Vagina (tissue), 2 donors: ENCODE results near the gene HNRNPM.

Experiments
- CTCF ChIP-seq, 3 experiments: fragments of 450-650 bp in 2 of 3; fragments of 200-600 bp in 1 of 3; sonication (generic) in 1 of 3; IDR thresholded peaks; one replicate each; pipeline ENCODE4 v1.5.1; 2017 to 2019; ENCODE audit warnings: antibody characterized with exemption in 3 of 3, mild to moderate bottlenecking in 2 of 3, moderate library complexity in 2 of 3
- POLR2A ChIP-seq, 2 donors: fragments of 450-650 bp; IDR thresholded peaks; one replicate each; pipeline ENCODE4 v1.6.1; 2017; ENCODE audit warnings: antibody characterized with exemption in 2 of 2, mild to moderate bottlenecking in 2 of 2, moderate library complexity in 2 of 2

- TF ChIP-seq CTCF (IDR thresholded peaks at IDR 0.05) (no peak), POLR2A (IDR thresholded peaks at IDR 0.05) (no peak)
These were observed 46.1 kb downstream of the HNRNPM start for GRCh38 chr19:8490873-8491272.
